Liver (tissue), 9 donors: Measurements from ENCODE around the gene FNTB. TPM values are rescaled to one million over a fixed set of nuclear protein-coding genes. Genes with fewer than 3 reads are reported as not detected.

Experiments used
- DNase-seq: peaks from one replicate; pipeline ENCODE4 v3.0.0-alpha.2; 2017; ENCODE audit warnings: low spot score
- H3K27ac ChIP-seq, 2 donors: one replicate each; pipeline ENCODE4 v1.7.0; 2013; ENCODE audit warnings: inconsistent platforms in 2 of 2, low read length in 2 of 2, control low read depth in 1 of 2, low read depth in 1 of 2, mild to moderate bottlenecking in 1 of 2
- H3K27me3 ChIP-seq, 4 donors: one replicate each; pipeline versions ENCODE4 v1.6.1 to v1.7.0; 2013; ENCODE audit warnings: low read length in 3 of 4, inconsistent platforms in 1 of 4, mild to moderate bottlenecking in 1 of 4, moderate library complexity in 1 of 4; ENCODE audit not compliant: control insufficient read depth in 4 of 4, insufficient read depth in 4 of 4
- H3K36me3 ChIP-seq, 4 donors: one replicate each; pipeline versions ENCODE4 v1.6.1 to v1.7.0; 2013; ENCODE audit warnings: low read length in 3 of 4, mild to moderate bottlenecking in 3 of 4, low read depth in 1 of 4, moderate library complexity in 1 of 4; ENCODE audit not compliant: control insufficient read depth in 4 of 4, insufficient read depth in 3 of 4
- H3K4me1 ChIP-seq, 4 donors: one replicate each; pipeline versions ENCODE4 v1.6.1 to v1.7.0; 2013; ENCODE audit warnings: low read length in 3 of 4, mild to moderate bottlenecking in 3 of 4, moderate library complexity in 1 of 4; ENCODE audit not compliant: control insufficient read depth in 4 of 4, insufficient read depth in 4 of 4
- H3K4me3 ChIP-seq, 3 donors: one replicate each; pipeline versions ENCODE4 v1.6.1 to v1.7.0; 2013; ENCODE audit warnings: low read length in 3 of 3, control low read depth in 1 of 3, low read depth in 1 of 3, mild to moderate bottlenecking in 1 of 3
- H3K9ac ChIP-seq, 2 donors: one replicate each; pipeline ENCODE4 v1.7.0; 2013; ENCODE audit warnings: low read length in 2 of 2, mild to moderate bottlenecking in 2 of 2, moderate library complexity in 2 of 2, control low read depth in 1 of 2, low read depth in 1 of 2
- H3K9me3 ChIP-seq, 4 donors: one replicate each; pipeline versions ENCODE4 v1.6.1 to v1.7.0; 2013; ENCODE audit warnings: low read length in 3 of 4; ENCODE audit not compliant: control insufficient read depth in 4 of 4
- CTCF ChIP-seq: fragments of 150-350 bp; IDR thresholded peaks from 2 replicates; pipeline ENCODE4 v1.5.1; 2017; ENCODE audit warnings: improper control_type of control experiment, low read depth, low read length; ENCODE audit not compliant: missing input control
- EGR1 ChIP-seq, 2 donors: IDR thresholded peaks; 2 replicates each; pipeline ENCODE4 v1.6.1; 2016 to 2018; ENCODE audit warnings: antibody characterized with exemption in 2 of 2, low read depth in 2 of 2
- FOXA1 ChIP-seq: IDR thresholded peaks from 2 replicates; pipeline ENCODE4 v1.6.1; 2016; ENCODE audit warnings: antibody characterized with exemption
- FOXA2 ChIP-seq: IDR thresholded peaks from 2 replicates; pipeline ENCODE4 v1.6.1; 2016; ENCODE audit warnings: antibody characterized with exemption
- GABPA ChIP-seq, 2 donors: IDR thresholded peaks in 1 of 2; conservative IDR thresholded peaks in 1 of 2; 2 replicates each; pipeline ENCODE4 v1.6.1; 2016; ENCODE audit warnings: antibody characterized with exemption in 2 of 2, mild to moderate bottlenecking in 1 of 2, moderate library complexity in 1 of 2
- HNF4A ChIP-seq, 2 donors: conservative IDR thresholded peaks; 2 replicates each; pipeline ENCODE4 v1.6.1; 2016; ENCODE audit warnings: antibody characterized with exemption in 2 of 2, mild to moderate bottlenecking in 2 of 2
- HNF4G ChIP-seq: IDR thresholded peaks from 2 replicates; pipeline ENCODE4 v1.6.1; 2016; ENCODE audit warnings: antibody characterized with exemption
- JUND ChIP-seq, 2 donors: IDR thresholded peaks; 2 replicates each; pipeline ENCODE4 v1.6.1; 2016; ENCODE audit warnings: antibody characterized with exemption in 2 of 2
- MAX ChIP-seq: IDR thresholded peaks from 2 replicates; pipeline ENCODE4 v1.6.1; 2016; ENCODE audit warnings: antibody characterized with exemption
- NR2F2 ChIP-seq: IDR thresholded peaks from 2 replicates; pipeline ENCODE4 v1.6.1; 2016; ENCODE audit warnings: antibody characterized with exemption
- RAD21 ChIP-seq, 2 donors: IDR thresholded peaks; 2 replicates each; pipeline ENCODE4 v1.6.1; 2016; ENCODE audit warnings: antibody characterized with exemption in 2 of 2, mild to moderate bottlenecking in 2 of 2
- REST ChIP-seq: IDR thresholded peaks from 2 replicates; pipeline ENCODE4 v1.6.1; 2016; ENCODE audit warnings: antibody characterized with exemption, mild to moderate bottlenecking
- RXRA ChIP-seq, 2 donors: IDR thresholded peaks; 2 replicates each; pipeline ENCODE4 v1.6.1; 2017 to 2018; ENCODE audit warnings: antibody characterized with exemption in 2 of 2, mild to moderate bottlenecking in 1 of 2
- SP1 ChIP-seq: IDR thresholded peaks from 2 replicates; pipeline ENCODE4 v1.6.1; 2018; ENCODE audit warnings: antibody characterized with exemption, mild to moderate bottlenecking
- TAF1 ChIP-seq: conservative IDR thresholded peaks from 2 replicates; pipeline ENCODE4 v1.6.1; 2016; ENCODE audit warnings: antibody characterized with exemption, mild to moderate bottlenecking
- YY1 ChIP-seq: IDR thresholded peaks from 2 replicates; pipeline ENCODE4 v1.6.1; 2016; ENCODE audit warnings: antibody characterized with exemption, mild to moderate bottlenecking
- WGBS: extraction: QIAGEN DNeasy Blood & Tissue Kit; methylation state at CpG from one replicate; pipeline ENCODE4 v1.1.7; 2013; 5-methylcytosine and 5-hydroxymethylcytosine counted together
- polyA plus RNA-seq, 2 donors: library from polyadenylated mRNA; stranded (reverse) in 1 of 2; unstranded in 1 of 2; fragments of 200-250 nt in 1 of 2; fragments of >200 nt in 1 of 2; fragmentation: Nextera tagmentation in 1 of 2; extraction: Ambion mirVana in 1 of 2; gene quantifications; one replicate each; pipeline versions ENCODE4 v1.2.1 to v1.2.3, GENCODE V29; 2013 to 2015
- total RNA-seq, 2 donors: library from RNA; depleted of rRNA; stranded (reverse); fragments of >200 nt; gene quantifications; one replicate each; pipeline ENCODE4 v1.2.3, GENCODE V29; 2014
- TF ChIP-seq, protein P1 (sequence below): IDR thresholded peaks from 2 replicates; pipeline ENCODE4 v1.6.1; 2016; ENCODE audit warnings: antibody characterized with exemption
- TF ChIP-seq, protein P2 (sequence below): IDR thresholded peaks from 2 replicates; pipeline ENCODE4 v1.6.1; 2016; ENCODE audit warnings: antibody characterized with exemption
- donor health status: healthy.
- donor health status: healthy.
- donor health status: healthy.
- donor health status: healthy.
- donor health status: healthy.

Gene FNTB
- total and polyA plus RNA-seq, 4 donors, result 6.3 to 17.2 (median 9.0) TPM

GRCh38 chr14:65053466-65053865 lies 66.8 kb downstream of the FNTB start:
- no peak overlapping the region for H3K27ac ChIP-seq
- TF ChIP-seq YY1 (no peak), FOXA2 (no peak), CTCF (no peak), MAX (no peak), RAD21 (IDR thresholded peaks at IDR 0.05) (no peak), FOXA1 (no peak), JUND (IDR thresholded peaks at IDR 0.05) (no peak), EGR1 (IDR thresholded peaks at IDR 0.05; ENCODE audit: low read depth in 2 of 2) (no peak), SP1 (no peak), HNF4A (conservative IDR thresholded peaks at IDR 0.05) (no peak), TAF1 (no peak), NR2F2 (no peak), REST (no peak), RXRA (IDR thresholded peaks at IDR 0.05) (no peak), HNF4G (no peak), GABPA (IDR thresholded peaks at IDR 0.05 in 1 of 2, conservative IDR thresholded peaks at IDR 0.05 in 1 of 2) (no peak)
- TF ChIP-seq, protein P1, sequence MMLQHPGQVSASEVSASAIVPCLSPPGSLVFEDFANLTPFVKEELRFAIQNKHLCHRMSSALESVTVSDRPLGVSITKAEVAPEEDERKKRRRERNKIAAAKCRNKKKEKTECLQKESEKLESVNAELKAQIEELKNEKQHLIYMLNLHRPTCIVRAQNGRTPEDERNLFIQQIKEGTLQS, result no peak
- TF ChIP-seq, protein P2, sequence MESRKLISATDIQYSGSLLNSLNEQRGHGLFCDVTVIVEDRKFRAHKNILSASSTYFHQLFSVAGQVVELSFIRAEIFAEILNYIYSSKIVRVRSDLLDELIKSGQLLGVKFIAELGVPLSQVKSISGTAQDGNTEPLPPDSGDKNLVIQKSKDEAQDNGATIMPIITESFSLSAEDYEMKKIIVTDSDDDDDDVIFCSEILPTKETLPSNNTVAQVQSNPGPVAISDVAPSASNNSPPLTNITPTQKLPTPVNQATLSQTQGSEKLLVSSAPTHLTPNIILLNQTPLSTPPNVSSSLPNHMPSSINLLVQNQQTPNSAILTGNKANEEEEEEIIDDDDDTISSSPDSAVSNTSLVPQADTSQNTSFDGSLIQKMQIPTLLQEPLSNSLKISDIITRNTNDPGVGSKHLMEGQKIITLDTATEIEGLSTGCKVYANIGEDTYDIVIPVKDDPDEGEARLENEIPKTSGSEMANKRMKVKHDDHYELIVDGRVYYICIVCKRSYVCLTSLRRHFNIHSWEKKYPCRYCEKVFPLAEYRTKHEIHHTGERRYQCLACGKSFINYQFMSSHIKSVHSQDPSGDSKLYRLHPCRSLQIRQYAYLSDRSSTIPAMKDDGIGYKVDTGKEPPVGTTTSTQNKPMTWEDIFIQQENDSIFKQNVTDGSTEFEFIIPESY, result no peak
- H3K4me3 ChIP-seq, result no peak overlapping the region
- peaks cover 0 to 5% (median 0%) of the 10 kb centered on the region in 4 donors for H3K4me1 ChIP-seq
- WGBS, result 94% methylated on average over 3 of the region's 3 CpGs
- no peak overlapping the region for H3K9ac ChIP-seq
- no peak for DNase-seq
- H3K9me3 ChIP-seq, result no peaks in the 10 kb centered on the region
- no peaks in the 10 kb centered on the region for H3K27me3 ChIP-seq
- peaks cover 0 to 14% (median 6%) of the 10 kb centered on the region in 4 donors for H3K36me3 ChIP-seq
